NCI-H748 (cell line): ENCODE measurements around the gene ZNF394.

Experiments
- DNase-seq: peaks from one replicate; lab custom pipeline; 2025; ENCODE audit not compliant: unreplicated experiment; lab: John Stamatoyannopoulos, UW

ZNF394 gene

DNA sequence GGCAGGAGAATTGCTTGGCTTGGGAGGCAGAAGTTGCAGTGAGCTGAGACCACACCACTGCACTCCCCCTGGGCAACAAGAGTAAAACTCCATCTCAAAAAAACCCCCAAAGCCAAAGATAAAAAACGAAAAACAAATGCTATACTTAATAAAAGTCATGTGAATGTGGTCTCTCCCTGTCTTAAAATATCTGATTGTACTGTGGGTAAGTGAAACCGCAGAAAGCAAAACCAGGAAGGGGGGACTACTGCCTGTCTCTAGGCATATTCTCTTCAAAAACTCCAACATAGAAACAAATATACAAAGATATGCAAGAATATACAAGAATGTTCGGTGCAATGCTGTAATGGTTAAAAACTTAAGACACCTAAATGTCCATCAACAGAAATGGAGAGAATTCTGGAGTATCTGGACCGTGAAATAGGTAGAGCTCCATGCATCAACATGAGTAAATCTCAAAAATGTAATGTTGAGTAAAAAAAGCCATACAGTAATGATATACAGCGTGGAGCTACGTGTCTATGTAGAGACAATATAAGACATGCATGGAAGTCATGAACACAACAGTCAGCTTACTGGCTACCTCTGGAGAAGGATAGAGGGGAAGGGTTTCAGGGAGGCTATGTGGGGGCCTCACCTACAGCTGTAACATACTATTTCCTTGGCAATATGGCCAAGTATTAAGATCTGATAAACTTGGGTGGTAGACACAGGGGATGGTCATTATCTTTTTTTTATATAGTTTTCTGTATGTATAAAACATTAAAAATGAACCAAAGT lies 2.1 kb downstream of the ZNF394 start:
- DNase-seq, result no peak

DNA sequence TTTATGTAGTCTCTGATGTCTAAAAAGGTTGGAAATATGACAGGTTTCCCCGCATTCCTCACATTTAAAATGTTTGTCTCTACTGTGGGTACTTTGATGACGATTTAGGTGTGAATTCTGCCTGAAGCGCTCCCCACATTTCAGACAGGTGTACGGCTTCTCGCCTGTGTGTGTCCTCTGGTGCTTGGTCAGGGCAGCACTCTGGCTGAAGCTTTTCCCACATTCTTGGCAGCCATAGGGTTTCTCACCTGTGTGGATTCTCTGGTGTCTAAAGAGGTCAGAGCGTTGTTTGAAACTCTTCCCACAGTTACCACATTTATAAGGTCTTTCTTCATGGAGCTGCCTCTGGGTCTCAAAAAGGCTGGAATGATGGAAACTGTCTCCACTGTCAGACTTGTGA lies 6.3 kb downstream of the ZNF394 start:
- DNase-seq, result no peak

DNA sequence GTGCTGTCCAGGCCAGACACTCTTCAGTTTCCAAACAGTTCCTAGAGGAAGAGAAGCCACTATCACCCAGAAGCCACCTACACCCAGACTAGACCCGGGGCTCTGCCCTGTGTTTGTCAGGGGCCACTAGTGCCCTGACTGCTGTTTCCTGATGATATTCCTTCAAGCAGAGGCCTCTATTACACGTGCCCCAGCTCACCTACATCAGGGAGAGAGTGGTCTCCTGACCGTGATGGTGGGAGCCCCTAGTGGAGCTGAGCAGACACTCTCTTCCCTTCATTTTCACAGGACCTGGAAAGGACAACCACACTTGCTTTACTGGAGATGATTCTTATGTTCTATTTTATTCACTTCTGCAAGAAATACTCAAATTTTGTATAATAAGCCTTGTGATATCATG lies 9.2 kb downstream of the ZNF394 start:
- no peak for DNase-seq

DNA sequence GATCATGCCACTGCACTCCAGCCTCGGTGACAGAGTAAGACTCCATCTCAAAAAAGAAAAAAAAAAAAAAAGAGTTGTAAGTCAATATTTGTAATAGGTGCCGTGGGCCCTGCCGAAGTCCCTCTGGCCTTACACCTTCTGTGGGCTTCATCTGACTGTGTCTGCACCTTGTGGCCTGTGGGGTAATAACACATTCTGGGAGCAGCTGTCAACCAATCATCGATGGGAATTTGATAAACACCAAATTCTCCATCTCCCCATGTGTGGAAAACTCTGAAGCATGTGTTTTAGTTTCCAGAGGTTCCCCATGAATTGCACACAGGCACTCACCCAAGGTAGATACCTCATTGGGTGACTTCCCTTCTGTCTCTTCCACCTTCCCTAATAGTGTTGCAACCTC lies 10.8 kb downstream of the ZNF394 start:
- DNase-seq, result no peak

DNA sequence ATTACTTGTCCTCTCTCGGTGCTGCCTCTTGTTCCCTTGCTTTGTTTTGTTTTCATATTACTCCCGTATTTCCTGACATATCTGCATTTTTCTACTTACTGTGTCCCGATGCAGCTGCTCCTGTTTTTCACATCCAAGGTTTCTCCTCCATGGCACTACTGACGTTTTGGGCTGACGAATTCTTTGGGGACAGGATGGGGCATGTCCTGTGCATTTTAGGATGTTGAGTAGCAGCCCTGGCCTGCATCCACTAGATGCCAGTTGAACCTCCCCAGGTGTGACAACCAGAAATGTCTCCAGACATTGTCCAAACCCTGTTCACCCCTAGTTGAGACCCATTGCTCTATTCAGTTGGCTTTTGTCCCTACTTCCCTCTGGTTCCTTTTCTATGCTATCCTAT lies 15.0 kb downstream of the ZNF394 start:
- DNase-seq, result no peak

DNA sequence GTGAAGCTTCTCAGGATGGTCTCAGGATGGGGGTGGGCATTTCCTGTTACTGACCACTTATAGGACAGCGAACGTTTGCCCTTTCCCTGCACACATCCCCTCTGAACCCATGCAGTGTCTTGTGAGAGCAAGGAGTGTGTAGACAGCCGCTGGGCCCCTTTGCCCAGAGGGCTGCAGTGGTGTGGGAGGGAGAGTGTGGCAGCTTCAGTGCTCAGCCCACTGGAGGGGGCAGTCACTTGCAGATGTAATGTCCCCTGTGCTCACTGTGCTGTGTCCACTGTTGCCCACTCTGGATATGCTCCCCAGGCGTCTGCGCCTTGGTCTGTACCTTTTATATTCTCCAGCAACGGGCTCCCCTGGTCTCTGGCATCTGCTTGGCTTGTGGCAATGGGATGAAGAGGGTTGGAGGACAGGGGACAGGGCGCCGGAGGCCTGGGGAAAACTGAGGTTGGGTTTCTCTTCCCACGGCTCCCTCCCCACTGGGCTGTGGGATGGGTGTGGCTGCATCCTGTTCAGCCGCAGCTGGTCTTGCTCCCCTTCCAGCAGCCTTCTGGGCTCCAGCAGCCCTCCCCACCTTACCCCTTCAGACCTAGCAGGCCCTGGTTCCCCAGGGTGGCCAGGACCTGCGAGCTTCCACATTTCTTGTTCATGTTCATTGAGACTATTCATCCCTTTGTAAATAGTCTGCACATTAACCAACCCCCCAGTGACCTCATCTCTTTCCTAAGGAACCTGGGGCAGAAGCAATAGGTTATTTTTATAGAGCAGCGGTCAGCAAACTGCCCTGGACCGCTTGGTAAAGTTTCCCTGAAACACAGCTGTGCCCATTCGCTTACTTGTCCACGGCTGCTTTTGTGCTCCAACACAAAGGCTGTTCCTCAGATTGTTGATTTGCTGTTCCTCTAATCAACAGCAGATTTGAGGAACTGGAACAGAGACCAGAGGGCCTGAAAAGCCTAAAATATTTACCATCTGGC lies 21.3 kb downstream of the ZNF394 start:
- DNase-seq, result no peak

DNA sequence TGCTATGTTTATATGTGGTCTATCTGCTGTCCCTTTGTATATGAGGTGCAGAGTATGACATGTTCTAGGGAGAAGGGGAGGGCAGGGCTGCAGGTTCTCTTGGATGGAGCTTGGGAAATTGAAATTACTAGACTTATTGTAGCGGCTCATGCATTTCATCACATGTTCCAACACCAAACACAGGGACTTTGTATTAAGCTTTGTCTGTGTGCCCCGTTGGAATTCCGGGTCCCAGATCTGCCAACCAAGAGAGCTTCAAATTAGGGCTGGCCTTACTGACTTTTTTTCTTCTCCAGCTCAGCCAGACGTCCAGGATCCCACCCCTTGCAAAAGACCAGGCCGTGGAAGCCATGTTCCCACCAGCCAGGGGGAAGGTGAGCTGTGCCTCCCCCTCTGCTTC lies 24.0 kb downstream of the ZNF394 start:
- no peak for DNase-seq

DNA sequence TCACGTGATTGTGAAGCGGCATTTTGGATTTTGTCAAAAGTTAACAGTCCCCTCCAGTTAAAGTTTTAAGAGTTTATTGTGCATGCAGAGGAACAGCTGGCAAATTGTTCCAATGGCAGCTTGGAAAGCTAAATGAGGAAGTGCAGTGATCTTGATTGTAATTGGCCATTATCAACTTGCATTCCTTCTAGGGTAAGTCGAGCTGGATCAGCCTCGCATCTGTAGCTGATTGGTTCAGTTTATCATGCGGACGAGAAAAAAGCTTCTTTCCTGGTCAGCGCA lies 26.8 kb downstream of the ZNF394 start:
- peak; percentile 47 for DNase-seq

DNA sequence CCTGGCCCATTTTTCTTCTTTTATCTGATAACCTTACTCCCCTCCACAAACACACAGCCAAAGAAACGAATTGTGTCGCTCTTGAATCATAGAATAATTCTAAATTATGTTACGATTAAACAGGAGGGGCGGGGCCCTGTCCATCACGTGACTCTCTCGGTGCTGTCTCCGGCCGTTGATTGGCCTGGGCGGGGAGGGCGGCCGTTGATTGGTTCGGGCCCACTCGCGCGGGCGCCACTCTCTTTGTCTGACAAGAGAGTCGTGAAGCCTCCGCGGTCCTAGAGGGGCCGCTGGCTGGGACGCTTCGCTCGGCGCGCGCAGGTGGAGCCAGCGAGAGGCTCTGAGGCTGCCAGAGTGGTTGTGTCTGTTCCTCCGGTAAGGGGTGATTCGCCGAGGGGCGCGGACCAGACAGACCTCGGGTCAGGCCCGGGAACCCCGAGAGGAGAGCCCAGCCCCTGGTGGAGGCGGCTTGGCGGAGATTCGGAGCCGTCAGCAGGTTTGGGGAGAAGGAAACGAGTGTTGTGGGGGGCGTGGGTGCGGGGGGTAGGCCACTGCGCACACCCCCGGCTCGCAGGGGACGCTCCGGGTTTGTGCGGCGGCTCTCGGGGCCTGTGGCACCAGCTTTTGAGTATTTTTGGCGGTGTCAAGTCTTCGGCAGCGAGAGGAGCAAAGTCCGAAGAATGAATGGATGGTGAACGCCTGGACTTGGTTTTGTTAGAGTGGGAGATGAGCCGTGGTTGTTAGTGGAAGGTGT lies 27.3 kb downstream of the ZNF394 start, which contains the start of gene ZNF789:
TSS of gene ZNF789 (plus strand) at position 330 of the 754 bp plus-strand sequence. CDS start 3,567 bp downstream, outside the sequence.
- DNase-seq, result peak; percentile 98

DNA sequence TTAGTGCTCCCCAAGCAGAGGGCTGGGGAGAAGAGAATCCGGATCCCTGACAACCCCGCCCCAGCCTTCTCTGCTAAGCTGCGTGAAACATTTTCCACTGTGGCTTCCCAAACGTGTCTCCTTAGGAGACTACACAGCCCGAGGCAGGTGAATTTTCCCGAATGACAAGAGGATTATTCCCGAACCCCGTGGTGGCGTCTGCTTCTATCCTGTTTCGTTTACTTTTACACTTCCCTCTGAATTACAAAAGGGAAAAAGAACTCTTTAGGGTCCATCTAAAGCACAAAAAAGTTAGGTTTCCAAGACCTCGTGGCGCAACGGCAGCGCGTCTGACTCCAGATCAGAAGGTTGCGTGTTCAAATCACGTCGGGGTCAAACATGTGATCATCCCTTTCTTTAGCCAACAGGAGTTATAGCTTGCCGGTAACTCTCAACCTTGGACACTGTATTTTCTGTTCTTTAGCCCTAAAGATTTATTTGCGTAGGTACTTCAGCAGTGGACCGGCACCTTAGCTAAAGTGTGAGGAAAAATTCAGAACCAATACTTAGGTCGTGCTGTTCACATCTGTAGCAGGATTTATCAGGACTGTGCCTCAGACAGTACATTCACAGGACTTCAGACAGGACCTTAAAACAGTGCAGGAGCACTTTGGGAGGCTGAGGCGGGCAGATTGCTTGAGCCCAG lies 30.6 kb downstream of the ZNF394 start:
- no peak for DNase-seq

DNA sequence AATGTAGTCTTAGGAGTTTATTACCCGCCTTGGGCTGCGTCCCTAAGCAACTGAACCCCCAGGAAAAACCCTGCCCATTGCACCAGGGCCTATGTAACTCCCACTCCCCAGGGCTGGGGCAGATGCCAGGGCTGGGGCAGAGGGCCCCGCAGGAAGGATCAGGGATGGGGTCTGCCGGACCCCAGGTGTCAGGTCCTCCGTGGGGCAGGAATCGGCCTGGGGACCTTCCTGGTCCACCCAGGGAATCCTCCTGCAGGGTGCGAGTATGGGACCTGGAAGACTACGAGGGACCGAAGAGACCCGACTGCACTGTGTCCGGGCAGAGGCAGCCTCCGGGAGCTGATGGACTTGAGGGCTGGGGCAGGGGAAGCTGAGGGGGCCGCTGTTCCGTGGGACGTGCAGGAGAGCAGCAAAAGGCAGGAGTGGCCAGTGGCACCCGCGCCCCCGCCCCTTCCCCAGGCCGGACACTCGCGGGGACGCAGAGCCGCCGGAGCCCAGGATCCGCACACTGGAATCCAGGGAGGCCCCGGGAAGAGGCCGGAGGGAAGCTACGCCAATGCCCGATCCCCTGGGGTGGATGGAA lies 31.7 kb downstream of the ZNF394 start:
- no peak for DNase-seq

DNA sequence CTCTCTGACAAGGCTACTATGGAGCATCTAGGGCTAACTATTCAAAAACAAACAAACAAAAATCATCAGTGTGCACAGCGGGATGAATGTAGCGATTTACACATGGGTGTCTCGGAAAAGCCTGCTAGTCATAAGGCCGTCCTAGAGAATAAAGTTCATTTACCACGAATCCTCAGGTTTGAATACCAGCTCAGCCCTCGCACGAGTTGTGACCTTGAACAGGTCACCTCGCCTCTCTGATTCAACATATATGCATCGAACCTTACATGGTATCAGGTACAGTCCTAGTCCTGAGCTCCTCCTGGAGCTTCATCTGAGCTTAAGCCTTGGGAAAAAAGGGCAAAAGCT lies 34.7 kb downstream of the ZNF394 start:
- DNase-seq, result no peak

DNA sequence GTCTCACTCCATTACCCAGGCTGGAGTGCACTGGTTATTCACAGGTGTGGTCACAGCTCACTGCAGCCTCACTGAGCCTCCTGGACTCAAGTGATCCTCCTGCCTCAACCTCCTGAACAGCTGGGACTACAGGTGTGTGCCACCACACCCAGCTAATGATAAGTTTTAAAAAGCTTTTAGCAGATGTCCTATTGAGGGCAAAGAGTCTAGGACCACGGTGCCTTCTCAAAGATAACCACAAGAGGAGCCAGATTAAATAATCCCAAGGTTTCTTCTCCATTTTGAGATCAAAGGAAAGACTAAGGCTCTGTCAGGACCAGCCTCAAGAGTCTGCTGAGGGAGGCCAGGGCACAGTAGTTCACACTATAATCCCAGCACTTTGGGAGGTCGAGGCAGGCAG lies 38.9 kb downstream of the ZNF394 start:
- no peak for DNase-seq

DNA sequence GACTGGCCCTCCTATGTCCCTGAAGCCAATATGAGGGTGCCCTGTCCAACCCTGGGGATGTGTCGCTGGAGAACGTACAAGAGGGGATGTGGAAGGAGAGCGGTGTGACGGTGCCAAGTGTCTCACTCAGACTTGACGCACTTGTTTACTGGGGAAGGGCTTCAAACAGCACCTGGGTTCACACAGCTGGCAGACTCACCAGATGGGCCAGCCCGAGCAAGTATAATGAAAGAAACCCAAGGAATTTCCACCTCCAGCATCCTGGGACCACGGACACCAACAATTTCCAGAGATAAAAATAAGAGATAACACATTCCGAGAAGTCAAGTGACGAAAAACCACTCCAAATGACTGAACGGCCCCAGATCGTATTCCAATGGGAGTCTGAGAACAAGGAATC lies 39.4 kb downstream of the ZNF394 start:
- DNase-seq, result no peak

DNA sequence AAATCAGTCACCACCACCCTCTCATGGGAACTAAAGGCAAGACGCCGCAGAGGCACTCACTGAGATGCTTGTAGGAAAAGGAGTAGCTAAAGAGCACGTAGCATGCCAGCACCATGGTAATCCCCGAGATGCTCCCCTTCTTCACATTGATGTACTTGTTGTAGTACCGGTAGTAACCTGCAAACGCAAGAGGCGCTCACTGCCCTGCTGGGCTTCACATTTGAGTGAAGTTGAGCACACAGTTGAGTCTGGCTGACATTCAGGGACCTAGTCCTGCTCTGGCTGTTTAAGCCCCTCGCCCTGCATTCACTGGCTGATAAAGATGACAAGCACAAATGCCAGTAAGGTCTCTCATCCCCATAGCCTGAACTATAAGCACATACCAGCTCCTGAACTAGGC lies 41.0 kb downstream of the ZNF394 start:
- peak; percentile 35 for DNase-seq

DNA sequence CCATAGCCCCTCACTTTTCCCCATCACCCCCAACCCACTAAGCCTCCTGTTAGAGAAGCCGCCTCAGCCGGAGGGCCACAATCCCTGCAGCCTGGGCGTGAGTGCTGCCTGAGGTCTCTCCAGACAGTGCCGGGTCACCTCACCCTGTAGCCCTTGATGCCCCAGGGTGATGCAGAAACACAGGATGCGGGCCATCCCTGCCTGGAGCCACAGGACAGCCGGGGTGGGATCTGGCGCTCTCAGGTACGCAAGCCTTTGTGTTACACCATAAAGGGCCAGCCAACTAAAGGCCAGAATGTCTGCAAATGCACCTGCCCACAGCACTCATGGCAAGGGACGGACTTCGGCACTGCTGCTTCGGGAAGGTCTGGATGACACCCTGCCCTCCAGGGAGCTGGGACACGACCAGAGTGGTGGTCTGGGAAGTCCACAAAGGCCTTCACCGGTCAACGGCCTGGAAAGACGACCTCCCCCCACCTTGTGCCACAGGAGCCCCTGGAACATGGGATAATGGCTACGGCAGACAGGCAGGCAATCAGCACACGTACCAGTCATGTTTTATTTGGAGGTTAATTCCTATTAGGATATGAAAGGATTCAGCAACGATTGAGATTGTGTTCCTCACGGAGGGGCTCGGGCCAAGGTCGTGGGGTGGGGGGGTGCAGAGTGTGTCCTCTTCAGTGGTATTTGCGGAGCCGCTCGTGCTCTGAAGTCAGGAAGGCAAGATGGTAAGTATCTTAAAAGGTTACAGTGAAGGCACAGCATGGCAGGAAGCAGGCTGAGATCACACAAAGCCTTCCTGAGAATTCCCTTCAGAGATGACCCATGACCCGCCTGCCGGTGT lies 42.2 kb downstream of the ZNF394 start:
- DNase-seq, result no peak

DNA sequence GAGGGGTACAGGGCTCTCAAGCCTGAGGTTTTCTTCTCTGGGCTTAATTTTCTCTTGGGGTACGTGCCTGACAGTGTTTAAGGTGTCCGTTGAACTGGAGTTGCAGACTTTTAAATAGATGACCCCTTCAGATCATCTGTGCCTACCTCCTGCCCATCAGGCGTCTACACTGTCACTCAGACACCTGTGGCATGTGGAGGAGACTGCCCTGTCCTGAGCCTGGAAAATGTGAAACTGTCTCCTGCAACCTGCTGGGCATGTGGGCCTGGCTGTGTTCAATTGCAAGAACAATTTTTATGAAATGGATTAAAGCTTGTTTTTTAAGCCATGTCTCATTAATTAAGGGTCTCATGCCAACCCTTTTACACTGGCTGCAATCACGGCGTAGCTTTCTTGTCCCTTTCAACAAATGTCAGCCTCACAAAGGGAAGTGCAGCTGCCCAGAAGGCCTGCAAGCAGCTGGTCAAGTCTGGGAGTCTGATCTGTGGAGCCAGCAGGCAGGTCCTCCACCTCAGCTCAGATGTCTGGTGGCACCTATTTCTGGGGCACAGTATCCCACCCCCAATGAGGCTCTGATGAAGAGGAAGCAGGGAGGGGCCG lies 42.9 kb downstream of the ZNF394 start:
- DNase-seq, result no peak

DNA sequence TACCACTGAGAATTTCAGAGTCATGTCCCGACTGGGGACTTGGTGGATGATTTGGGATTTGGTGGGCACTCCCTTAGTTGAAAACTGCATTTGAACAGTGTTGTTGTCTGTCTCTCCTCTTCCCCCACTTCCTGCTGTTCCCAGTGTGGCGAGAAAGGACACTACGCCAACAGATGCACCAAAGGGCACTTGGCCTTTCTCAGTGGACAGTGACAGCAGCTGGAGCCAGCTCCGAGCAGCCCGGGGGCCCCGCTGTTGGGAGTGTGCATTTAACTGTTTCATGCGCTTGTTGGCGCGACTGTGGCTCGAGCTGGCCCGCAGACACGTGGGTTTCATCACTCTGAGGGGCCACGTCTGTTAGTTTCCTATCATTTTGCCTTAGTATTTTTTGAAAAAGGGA lies 43.8 kb downstream of the ZNF394 start:
- no peak for DNase-seq

DNA sequence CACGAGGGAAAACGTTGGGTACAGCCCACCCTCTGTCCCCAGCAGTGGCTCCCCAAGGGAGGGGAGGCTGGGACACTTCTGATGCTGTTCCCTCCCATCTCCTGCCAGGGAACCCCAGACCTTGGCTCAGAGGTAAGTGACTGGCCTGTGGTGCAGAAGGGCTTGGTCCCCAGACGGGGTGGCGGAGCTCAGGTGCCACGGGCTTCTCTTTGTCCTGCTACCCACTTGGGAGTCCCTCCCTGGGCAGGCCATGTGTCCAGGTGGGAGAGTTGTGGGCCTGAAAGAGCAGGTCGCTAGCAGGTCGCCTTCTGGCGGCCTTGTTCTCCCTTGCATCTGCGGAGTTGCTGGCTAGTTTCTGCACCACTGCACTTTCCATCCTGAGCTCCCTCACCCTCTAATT lies 44.2 kb downstream of the ZNF394 start:
- DNase-seq, result no peak
